K562 (cell line): ENCODE measurements around the gene NEMP2. TPM values are rescaled to one million over a fixed set of nuclear protein-coding genes. Genes with fewer than 3 reads are reported as not detected.

ENCODE experiments used
- ATF1 ChIP-seq, 2 experiments: fragments of 450-650 bp in 1 of 2; IDR thresholded peaks; 2 replicates each; pipeline ENCODE4 v1.6.1; 2016; ENCODE audit warnings: missing compliant biosample characterization in 1 of 2, missing genetic modification characterization in 1 of 2
- CBX1 ChIP-seq: sonication (generic); IDR thresholded peaks from 2 replicates; pipeline ENCODE4 v1.6.1; 2016; ENCODE audit warnings: antibody characterized with exemption, low read depth, mild to moderate bottlenecking
- CCNT2 ChIP-seq: IDR thresholded peaks from 2 replicates; pipeline ENCODE4 v1.6.1; 2011; ENCODE audit warnings: borderline replicate concordance, low read depth, mild to moderate bottlenecking, moderate library complexity, mixed read lengths, low read length; ENCODE audit not compliant: insufficient read length; ENCODE audit errors: extremely low read depth
- DPF2 ChIP-seq: fragments of 450-650 bp; IDR thresholded peaks from 2 replicates; pipeline ENCODE4 v1.6.1; 2016
- ERF ChIP-seq: fragments of 450-650 bp; formaldehyde crosslinking; IDR thresholded peaks from 2 replicates; pipeline ENCODE4 v1.4.0; 2020; ENCODE audit warnings: mild to moderate bottlenecking, mixed read lengths
- ETV1 ChIP-seq: fragments of 450-650 bp; conservative IDR thresholded peaks from 2 replicates; pipeline ENCODE4 v1.6.1; 2016; ENCODE audit warnings: missing genetic modification characterization, control low read depth, low read depth, missing compliant biosample characterization
- FOSL1 ChIP-seq: fragments of 200-800 bp; sonication (Bioruptor generic); conservative IDR thresholded peaks from 2 replicates; pipeline ENCODE4 v1.6.1; 2016; ENCODE audit warnings: missing genetic modification characterization, missing compliant biosample characterization
- FOXP1 ChIP-seq: sonication (generic); formaldehyde crosslinking; IDR thresholded peaks from 2 replicates; pipeline ENCODE4 v1.8.0; 2022; ENCODE audit warnings: mild to moderate bottlenecking, missing genetic modification reagents
- KAT8 ChIP-seq: fragments of 450-650 bp; IDR thresholded peaks from 2 replicates; pipeline ENCODE4 v1.6.1; 2016; ENCODE audit warnings: low read depth, mild to moderate bottlenecking
- KDM1A ChIP-seq, 2 experiments: fragments of 450-650 bp; IDR thresholded peaks; 2 replicates each; pipeline ENCODE4 v1.6.1; 2016; ENCODE audit warnings: mild to moderate bottlenecking in 2 of 2
- MBD2 ChIP-seq: sonication (generic); IDR thresholded peaks from 2 replicates; pipeline ENCODE4 v1.6.1; 2016; ENCODE audit warnings: low read depth, borderline replicate concordance
- NONO ChIP-seq, 2 experiments: fragments of 200-400 bp in 1 of 2; fragments of 450-650 bp in 1 of 2; formaldehyde crosslinking in 1 of 2; IDR thresholded peaks; 2 replicates each; pipeline ENCODE4 v1.6.1; 2017; ENCODE audit warnings: low read depth in 2 of 2, mild to moderate bottlenecking in 2 of 2, moderate library complexity in 2 of 2, low read length in 1 of 2
- POLR2AphosphoS2 ChIP-seq: IDR thresholded peaks from 2 replicates; pipeline ENCODE4 v1.6.1; 2012; ENCODE audit warnings: low read length, improper control_type of control experiment
- POLR2G ChIP-seq: fragments of 200-400 bp; formaldehyde crosslinking; IDR thresholded peaks from 2 replicates; pipeline ENCODE4 v1.6.1; 2017; ENCODE audit warnings: low read depth, mild to moderate bottlenecking, antibody characterized with exemption, low read length, moderate library complexity
- POLR3A ChIP-seq: IDR thresholded peaks from 2 replicates; pipeline ENCODE4 v1.6.1; 2011; ENCODE audit warnings: borderline replicate concordance, mild to moderate bottlenecking, moderate library complexity; ENCODE audit not compliant: insufficient read length, insufficient read depth; ENCODE audit errors: extremely low read depth
- STAG1 ChIP-seq: sonication (generic); formaldehyde crosslinking; IDR thresholded peaks from 2 replicates; pipeline ENCODE4 v1.5.0; 2020; ENCODE audit warnings: missing genetic modification reagents, borderline replicate concordance
- TBL1XR1 ChIP-seq, 2 experiments: IDR thresholded peaks; 2 replicates each; pipeline ENCODE4 v1.6.1; 2012; ENCODE audit warnings: improper control_type of control experiment in 2 of 2, low read length in 2 of 2, mild to moderate bottlenecking in 1 of 2
- TCFL5 ChIP-seq: fragments of 250-450 bp; sonication (Bioruptor Pico); conservative IDR thresholded peaks from 2 replicates; pipeline ENCODE4 v1.6.1; 2021; ENCODE audit warnings: mild to moderate bottlenecking, moderate library complexity, matching md5 sums
- TEAD1 ChIP-seq, 2 experiments: fragments of 450-650 bp in 1 of 2; sonication (generic) in 1 of 2; formaldehyde crosslinking; IDR thresholded peaks; 2 replicates each; pipeline versions ENCODE4 v1.4.0 to v1.8.0; 2020 to 2022; ENCODE audit warnings: mild to moderate bottlenecking in 2 of 2, missing genetic modification reagents in 1 of 2
- ZBTB17 ChIP-seq: fragments of 450-650 bp; formaldehyde crosslinking; IDR thresholded peaks from 2 replicates; pipeline ENCODE4 v1.4.0; 2020; ENCODE audit warnings: mild to moderate bottlenecking
- ZNF133 ChIP-seq: fragments of 250-450 bp; sonication (Bioruptor Pico); IDR thresholded peaks from 2 replicates; pipeline ENCODE4 v1.4.0; 2020; ENCODE audit warnings: mild to moderate bottlenecking
- ZNF24 ChIP-seq: fragments of 450-650 bp; IDR thresholded peaks from 2 replicates; pipeline ENCODE4 v1.6.1; 2016
- ZNF41 ChIP-seq: fragments of 250-450 bp; sonication (Bioruptor Pico); conservative IDR thresholded peaks from 2 replicates; pipeline ENCODE4 v1.4.0; 2020; ENCODE audit warnings: mild to moderate bottlenecking
- ZNF764 ChIP-seq: fragments of 250-450 bp; sonication (Bioruptor Pico); IDR thresholded peaks from 2 replicates; pipeline ENCODE4 v1.4.0; 2020; ENCODE audit warnings: low read depth, mild to moderate bottlenecking, moderate library complexity
- polyA plus RNA-seq, 8 experiments: library from polyadenylated mRNA; depleted of rRNA in 4 of 8; stranded (reverse) in 5 of 8; unstranded in 3 of 8; fragments of >200 nt; fragmentation: Nextera tagmentation in 2 of 8; fragmentation: Illumina TruSeq in 1 of 8; extraction: Ambion mirVana in 2 of 8; extraction: Trizol in 1 of 8; gene quantifications; 2 replicates each; pipeline versions ENCODE4 v1.2.1 to v1.2.3, GENCODE V29; 2011 to 2014; ENCODE audit warnings: inconsistent platforms in 1 of 8, missing spikeins in 1 of 8
- total RNA-seq, 7 experiments: library from RNA; depleted of rRNA in 6 of 7; stranded (reverse); fragments of >200 nt in 6 of 7; fragmentation: Illumina TruSeq in 2 of 7; extraction: Trizol in 2 of 7; gene quantifications; 2 replicates each; pipeline versions ENCODE4 v1.2.1 to v1.2.3, GENCODE V29; 2011 to 2021; ENCODE audit warnings: low replicate concordance in 1 of 7
- TF ChIP-seq, protein P1 (sequence below): sonication (generic); formaldehyde crosslinking; IDR thresholded peaks from 2 replicates; pipeline ENCODE4 v1.9.0; 2022; ENCODE audit warnings: mild to moderate bottlenecking, missing genetic modification reagents
- TF ChIP-seq, protein P2 (sequence below): fragments of 450-650 bp; IDR thresholded peaks from 2 replicates; pipeline ENCODE4 v1.7.1; 2018; ENCODE audit warnings: mild to moderate bottlenecking, low read depth; ENCODE audit not compliant: partially characterized antibody
- TF ChIP-seq, protein P3 (sequence below): fragments of 250-450 bp; sonication (Bioruptor Pico); IDR thresholded peaks from 2 replicates; pipeline ENCODE4 v1.8.0; 2021; ENCODE audit warnings: moderate library complexity, mild to moderate bottlenecking, inconsistent platforms

The NEMP2 gene
- total and polyA plus RNA-seq, 9 of the 15 experiments (the other 6 are each of a cell fraction or from before 2014, with no cell fraction given): 0.32 to 3.0 (median 1.7) TPM

DNA sequence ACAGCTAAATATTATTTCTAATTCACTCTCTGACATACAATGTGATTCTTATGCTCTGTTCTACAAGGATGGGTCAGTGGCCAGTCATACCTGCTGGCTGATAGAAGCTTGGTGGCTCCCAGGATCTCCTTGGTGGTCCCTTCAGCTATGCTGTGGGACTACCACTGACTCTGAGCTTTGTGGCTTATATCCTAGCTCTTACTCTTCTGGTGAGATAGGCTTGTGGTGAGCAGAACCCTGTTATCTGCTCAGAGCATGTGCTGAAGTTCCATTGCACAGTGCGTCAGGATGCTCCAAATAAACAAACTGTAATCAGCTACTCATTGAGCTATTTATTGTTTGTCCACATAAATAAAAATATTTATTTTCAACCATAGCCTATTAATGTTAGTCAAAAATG lies 74.6 kb downstream of the NEMP2 start (continued):
- peak; percentile 76 for TF ChIP-seq FOSL1 (tag)
- TF ChIP-seq, protein P1, sequence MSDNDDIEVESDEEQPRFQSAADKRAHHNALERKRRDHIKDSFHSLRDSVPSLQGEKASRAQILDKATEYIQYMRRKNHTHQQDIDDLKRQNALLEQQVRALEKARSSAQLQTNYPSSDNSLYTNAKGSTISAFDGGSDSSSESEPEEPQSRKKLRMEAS (CRISPR knock-in tag): no peak
- TF ChIP-seq DPF2: peak; percentile 87
- peak in 1 of 2 experiments; percentile 75; a peak in 2 of 4 replicates for TF ChIP-seq TEAD1 (CRISPR knock-in tag; IDR thresholded peaks at IDR 0.05)
- no peak for TF ChIP-seq NONO (IDR thresholded peaks at IDR 0.05; ENCODE audit: low read depth in 2 of 2, low read length in 1 of 2)
- TF ChIP-seq, protein P2, sequence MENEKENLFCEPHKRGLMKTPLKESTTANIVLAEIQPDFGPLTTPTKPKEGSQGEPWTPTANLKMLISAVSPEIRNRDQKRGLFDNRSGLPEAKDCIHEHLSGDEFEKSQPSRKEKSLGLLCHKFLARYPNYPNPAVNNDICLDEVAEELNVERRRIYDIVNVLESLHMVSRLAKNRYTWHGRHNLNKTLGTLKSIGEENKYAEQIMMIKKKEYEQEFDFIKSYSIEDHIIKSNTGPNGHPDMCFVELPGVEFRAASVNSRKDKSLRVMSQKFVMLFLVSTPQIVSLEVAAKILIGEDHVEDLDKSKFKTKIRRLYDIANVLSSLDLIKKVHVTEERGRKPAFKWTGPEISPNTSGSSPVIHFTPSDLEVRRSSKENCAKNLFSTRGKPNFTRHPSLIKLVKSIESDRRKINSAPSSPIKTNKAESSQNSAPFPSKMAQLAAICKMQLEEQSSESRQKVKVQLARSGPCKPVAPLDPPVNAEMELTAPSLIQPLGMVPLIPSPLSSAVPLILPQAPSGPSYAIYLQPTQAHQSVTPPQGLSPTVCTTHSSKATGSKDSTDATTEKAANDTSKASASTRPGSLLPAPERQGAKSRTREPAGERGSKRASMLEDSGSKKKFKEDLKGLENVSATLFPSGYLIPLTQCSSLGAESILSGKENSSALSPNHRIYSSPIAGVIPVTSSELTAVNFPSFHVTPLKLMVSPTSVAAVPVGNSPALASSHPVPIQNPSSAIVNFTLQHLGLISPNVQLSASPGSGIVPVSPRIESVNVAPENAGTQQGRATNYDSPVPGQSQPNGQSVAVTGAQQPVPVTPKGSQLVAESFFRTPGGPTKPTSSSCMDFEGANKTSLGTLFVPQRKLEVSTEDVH: no peak
- TF ChIP-seq ERF (CRISPR knock-in tag): no peak
- TF ChIP-seq CCNT2: peak; percentile 44
- no peak for TF ChIP-seq ETV1 (tag)
- TF ChIP-seq POLR3A: no peak
- peak; percentile 61 for TF ChIP-seq MBD2
- TF ChIP-seq ZNF764 (CRISPR knock-in tag): no peak
- no peak for TF ChIP-seq STAG1 (CRISPR knock-in tag)
- TF ChIP-seq ZNF24: 0 out of 2 replicates have a peak, but pooled peaks have one; percentile 24
- no peak; a peak in 1 of 4 replicates for TF ChIP-seq TBL1XR1 (IDR thresholded peaks at IDR 0.05; ENCODE audit: low read length in 2 of 2)
- peak; percentile 26 to 55; a peak in 2 of 4 replicates for TF ChIP-seq KDM1A (IDR thresholded peaks at IDR 0.05)
- TF ChIP-seq FOXP1: no peak
- TF ChIP-seq TCFL5 (CRISPR knock-in tag): no peak
- no peak for TF ChIP-seq POLR2G
- no peak for TF ChIP-seq ZNF133
- TF ChIP-seq, protein P3, sequence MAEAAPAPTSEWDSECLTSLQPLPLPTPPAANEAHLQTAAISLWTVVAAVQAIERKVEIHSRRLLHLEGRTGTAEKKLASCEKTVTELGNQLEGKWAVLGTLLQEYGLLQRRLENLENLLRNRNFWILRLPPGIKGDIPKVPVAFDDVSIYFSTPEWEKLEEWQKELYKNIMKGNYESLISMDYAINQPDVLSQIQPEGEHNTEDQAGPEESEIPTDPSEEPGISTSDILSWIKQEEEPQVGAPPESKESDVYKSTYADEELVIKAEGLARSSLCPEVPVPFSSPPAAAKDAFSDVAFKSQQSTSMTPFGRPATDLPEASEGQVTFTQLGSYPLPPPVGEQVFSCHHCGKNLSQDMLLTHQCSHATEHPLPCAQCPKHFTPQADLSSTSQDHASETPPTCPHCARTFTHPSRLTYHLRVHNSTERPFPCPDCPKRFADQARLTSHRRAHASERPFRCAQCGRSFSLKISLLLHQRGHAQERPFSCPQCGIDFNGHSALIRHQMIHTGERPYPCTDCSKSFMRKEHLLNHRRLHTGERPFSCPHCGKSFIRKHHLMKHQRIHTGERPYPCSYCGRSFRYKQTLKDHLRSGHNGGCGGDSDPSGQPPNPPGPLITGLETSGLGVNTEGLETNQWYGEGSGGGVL: no peak
- no peak for TF ChIP-seq CBX1
- no peak for TF ChIP-seq ZNF41 (CRISPR knock-in tag)
- TF ChIP-seq ZBTB17 (CRISPR knock-in tag): no peak
- no peak for TF ChIP-seq KAT8
- no peak for TF ChIP-seq ATF1 (CRISPR knock-in tag; IDR thresholded peaks at IDR 0.05)
- TF ChIP-seq ATF1 (tag; IDR thresholded peaks at IDR 0.05): 0 out of 2 replicates have a peak, but pooled peaks have one; percentile 35
- TF ChIP-seq POLR2AphosphoS2: no peak
